CD4-positive, alpha-beta memory T cell (primary cell): ENCODE data around the gene ASTL. TPM values are rescaled to one million over a fixed set of nuclear protein-coding genes. Genes with fewer than 3 reads are reported as not detected.
A peak's percentile ranks its signal among the peaks of the same experiment; 100 is the strongest.

ENCODE experiments used
- CTCF ChIA-PET: fragments of 350-600 bp; sonication (Branson Sonifier 250); formaldehyde crosslinking; loops from one replicate; lab custom pipeline; 2021; ENCODE audit warnings: inconsistent platforms; ENCODE audit not compliant: partially characterized antibody; lab: Charles Lee
- POLR2A ChIA-PET: fragments of 350-600 bp; sonication (Branson Sonifier 250); formaldehyde crosslinking; loops from one replicate; lab custom pipeline; 2021; ENCODE audit not compliant: partially characterized antibody; lab: Charles Lee
- DNase-seq, 5 donors: peaks; one replicate each; pipeline versions ENCODE4 v3.0.0 to v3.0.0-alpha.2; 2020 to 2022; ENCODE audit warnings: mixed read lengths in 1 of 5
- H3K27ac ChIP-seq: one replicate; pipeline ENCODE4 v1.7.0; 2013; ENCODE audit warnings: low read depth, low read length
- H3K27me3 ChIP-seq: 2 replicates; pipeline ENCODE4 v1.7.0; 2013; ENCODE audit warnings: mild to moderate bottlenecking, low read length, moderate library complexity; ENCODE audit not compliant: insufficient read depth
- H3K36me3 ChIP-seq: 2 replicates; pipeline ENCODE4 v1.7.0; 2013; ENCODE audit warnings: mild to moderate bottlenecking, low read length, moderate library complexity; ENCODE audit not compliant: insufficient read depth
- H3K4me1 ChIP-seq: 2 replicates; pipeline ENCODE4 v1.7.0; 2013; ENCODE audit warnings: mild to moderate bottlenecking, low read length, moderate library complexity; ENCODE audit not compliant: insufficient read depth
- H3K4me3 ChIP-seq, 2 donors: one replicate each; pipeline ENCODE4 v1.7.0; 2013; ENCODE audit warnings: low read length in 2 of 2, mild to moderate bottlenecking in 1 of 2
- H3K9me3 ChIP-seq, 2 donors: one replicate each; pipeline ENCODE4 v1.7.0; 2013; ENCODE audit warnings: low read length in 2 of 2, control low read depth in 1 of 2; ENCODE audit not compliant: control insufficient read depth in 1 of 2
- H3K27ac Mint-ChIP-seq, 7 donors: one replicate each; pipeline ENCODE4 v1.8.0; 2020 to 2021; ENCODE audit warnings: mixed read lengths in 7 of 7, mild to moderate bottlenecking in 6 of 7, inconsistent platforms in 3 of 7, moderate library complexity in 3 of 7
- H3K27me3 Mint-ChIP-seq, 2 donors: one replicate each; pipeline ENCODE4 v1.8.0; 2020 to 2021; ENCODE audit warnings: mixed read lengths in 2 of 2
- H3K36me3 Mint-ChIP-seq, 2 donors: one replicate each; pipeline ENCODE4 v1.8.0; 2020 to 2021; ENCODE audit warnings: mixed read lengths in 2 of 2, inconsistent platforms in 1 of 2, mild to moderate bottlenecking in 1 of 2
- H3K4me1 Mint-ChIP-seq, 4 donors: one replicate each; pipeline ENCODE4 v1.8.0; 2020 to 2021; ENCODE audit warnings: mixed read lengths in 4 of 4, mild to moderate bottlenecking in 1 of 4
- H3K4me3 Mint-ChIP-seq, 8 donors: one replicate each; pipeline ENCODE4 v1.8.0; 2020 to 2021; ENCODE audit warnings: mixed read lengths in 8 of 8, mild to moderate bottlenecking in 7 of 8, moderate library complexity in 6 of 8, inconsistent platforms in 3 of 8
- H3K9me3 Mint-ChIP-seq, 8 donors: one replicate each; pipeline ENCODE4 v1.8.0; 2020 to 2021; ENCODE audit warnings: mixed read lengths in 8 of 8, mild to moderate bottlenecking in 5 of 8, inconsistent platforms in 3 of 8, moderate library complexity in 1 of 8
- intact Hi-C: fragments of 100-400 bp; cut with micrococcal nuclease; formaldehyde crosslinking; loops from one replicate; pipeline ENCODE4 v1.15.1; 2023
- polyA plus RNA-seq, 2 donors: library from polyadenylated mRNA; unstranded; fragments of 300-500 nt; fragmentation: Illumina TruSeq; gene quantifications; one replicate each; pipeline ENCODE4 v1.2.3, GENCODE V29; 2021
- total RNA-seq, 2 experiments: library from RNA; stranded (reverse); gene quantifications; one replicate each; pipeline ENCODE4 v1.2.3, GENCODE V29; 2021

ASTL gene
- total RNA-seq (1 to 10 TPM in 1 of 2 experiments, not detected in 1; 1.3 TPM), polyA plus RNA-seq (under 1 TPM in 1 of 2 donors, not detected in 1; 0.48 TPM)

DNA sequence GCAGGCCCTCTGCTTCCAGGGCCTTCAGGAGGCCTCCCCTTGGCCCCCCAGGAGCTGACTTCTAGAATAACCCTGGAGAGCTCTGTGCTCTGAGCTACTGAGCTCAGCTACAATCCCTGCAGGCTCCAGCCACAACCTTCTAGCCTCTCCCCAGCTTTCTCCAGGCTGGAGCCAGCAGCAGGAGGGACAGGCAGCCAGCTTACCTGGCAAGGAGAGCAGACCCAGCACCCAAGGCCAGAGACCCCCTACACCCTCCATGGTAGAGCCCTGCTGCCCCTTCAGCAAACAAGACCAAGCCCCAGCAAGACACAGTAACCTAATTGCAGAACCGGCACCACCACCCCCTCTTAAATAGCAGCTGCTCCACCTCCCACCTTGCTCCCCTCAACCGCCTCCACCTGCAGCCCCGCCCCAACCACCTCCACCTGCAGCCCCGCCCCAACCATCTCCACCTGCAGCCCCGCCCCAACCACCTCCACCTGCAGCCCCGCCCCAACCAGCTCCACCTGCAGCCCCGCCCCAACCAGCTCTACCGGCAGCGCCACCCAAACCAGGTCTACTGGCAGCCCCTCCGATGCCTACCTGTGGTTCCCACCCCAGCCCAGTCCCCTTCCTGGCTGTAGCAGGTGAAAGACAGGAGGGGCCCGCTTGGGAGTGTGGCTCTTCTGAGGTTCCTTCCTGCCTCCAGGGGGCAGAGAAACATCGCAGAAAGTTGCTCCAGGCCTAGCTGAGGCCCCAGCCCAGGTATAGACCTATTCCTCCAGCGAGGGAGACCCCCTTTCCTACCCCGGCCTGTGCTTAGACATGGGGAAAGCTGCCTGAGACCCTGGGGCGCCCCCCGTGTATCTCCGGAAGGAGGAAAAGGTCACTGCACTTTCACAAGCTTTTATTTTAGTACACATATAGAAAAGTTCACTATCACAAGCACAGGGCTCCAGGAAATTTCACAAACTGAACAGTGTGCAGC, at the start of gene ASTL:
ASTL (minus strand) TSS at position 324 of the 967 bp plus-strand sequence; CDS start at position 258, 66 bp downstream.
- peaks cover 13 to 35% (median 16%) of the 10 kb centered on the region in 4 donors for H3K4me1 Mint-ChIP-seq
- H3K4me3 Mint-ChIP-seq = peak within 1 kb of the TSS in 1 of 8 donors; percentile 10
- H3K9me3 ChIP-seq = no peaks in the 10 kb centered on the region
- H3K27ac Mint-ChIP-seq = peak within 1 kb of the TSS in 6 of 7 donors; percentile 60 to 96 (median 72)
- H3K4me3 ChIP-seq = no peak within 1 kb of the TSS
- H3K36me3 ChIP-seq = peaks cover 4% of the 10 kb centered on the region
- H3K27me3 ChIP-seq = no peaks in the 10 kb centered on the region
- POLR2A ChIA-PET = interaction anchor here (0.6 to 4.0 kb wide), 13 partner anchors 8 to 162 kb away, joined by 3 to 113 read pairs (median 7); no protein-coding TSS in a partner anchor
- no peak within 1 kb of the TSS for H3K27ac ChIP-seq
- DNase-seq = peak; percentile 60 to 74 (median 69)
- intact Hi-C loops = loop anchor here (1.0 kb wide), 2 partner anchors 36 to 70 kb away; partner anchors contain the start of gene STARD7
- H3K9me3 Mint-ChIP-seq = no peaks in the 10 kb centered on the region
- peaks cover 7 to 23% of the 10 kb centered on the region in 2 donors for H3K36me3 Mint-ChIP-seq
- peaks cover 17% of the 10 kb centered on the region for H3K4me1 ChIP-seq
- H3K27me3 Mint-ChIP-seq = no peaks in the 10 kb centered on the region
- CTCF ChIA-PET = interaction anchor here (0.6 to 14.8 kb wide), 24 partner anchors 10 to 456 kb away, joined by 3 to 648 read pairs (median 6); partner anchors contain the start of gene ADRA2B

GRCh38 chr2:96186562-96186961, 48.3 kb upstream of the ASTL start:
- Histone ChIP-seq H3K4me1 (no peaks in the 10 kb centered on the region), H3K27ac (no peak overlapping the region), H3K9me3 (no peaks in the 10 kb centered on the region), H3K4me3 (no peak overlapping the region), H3K27me3 (no peaks in the 10 kb centered on the region), H3K36me3 (peaks cover 40% of the 10 kb centered on the region)
- H3K9me3 Mint-ChIP-seq = no peaks in the 10 kb centered on the region
- CTCF ChIA-PET = interaction anchor here (1.7 to 2.6 kb wide), 2 partner anchors 12 to 48 kb away, joined by 5 to 8 read pairs; partner anchors contain the start of gene ASTL
- H3K27ac Mint-ChIP-seq = peak overlapping the region in 1 of 7 donors; percentile 56
- peaks cover 0 to 2% (median 0%) of the 10 kb centered on the region in 4 donors for H3K4me1 Mint-ChIP-seq
- intact Hi-C loops = no loop called here
- H3K36me3 Mint-ChIP-seq = peaks cover 36 to 49% of the 10 kb centered on the region in 2 donors
- no peaks in the 10 kb centered on the region for H3K27me3 Mint-ChIP-seq
- POLR2A ChIA-PET = no interaction called here
- no peak overlapping the region for H3K4me3 Mint-ChIP-seq
- no peak for DNase-seq

DNA sequence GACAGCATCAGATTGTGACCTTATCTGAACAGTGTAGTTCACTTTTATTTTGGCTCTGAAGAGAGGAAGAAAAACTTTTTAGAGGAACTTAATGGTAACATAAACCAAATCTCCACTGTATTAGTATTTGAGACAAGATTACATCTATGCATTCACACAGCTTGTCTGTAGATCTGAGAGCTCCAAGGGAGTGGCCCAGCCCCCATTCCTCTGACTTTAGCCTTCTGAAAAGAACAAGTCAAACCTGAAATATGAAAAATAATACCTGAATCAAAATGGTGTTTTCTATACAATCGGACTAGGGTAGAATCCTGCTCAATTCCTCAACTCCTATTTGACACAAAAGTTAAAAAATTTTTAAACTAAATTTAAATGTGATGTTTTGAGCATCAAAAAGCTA, 47.2 kb upstream of the ASTL start:
- intact Hi-C loops = no loop called here
- DNase-seq = no peak
- Mint-ChIP-seq H3K4me1 (peaks cover 0 to 5% (median 3%) of the 10 kb centered on the region in 4 donors), H3K9me3 (no peaks in the 10 kb centered on the region), H3K4me3 (no peak overlapping the region), H3K27me3 (no peaks in the 10 kb centered on the region), H3K27ac (peak overlapping the region in 2 of 7 donors; percentile 29 to 62), H3K36me3 (peaks cover 31 to 43% of the 10 kb centered on the region in 2 donors)
- Histone ChIP-seq H3K9me3 (no peaks in the 10 kb centered on the region), H3K27me3 (no peaks in the 10 kb centered on the region), H3K4me3 (no peak overlapping the region), H3K36me3 (peaks cover 32% of the 10 kb centered on the region), H3K27ac (no peak overlapping the region), H3K4me1 (no peaks in the 10 kb centered on the region)
- ChIA-PET POLR2A (no interaction called here), CTCF (interaction anchor here (1.7 to 2.6 kb wide), 2 partner anchors 11 to 47 kb away, joined by 5 to 8 read pairs; partner anchors contain the start of gene ASTL)

- Mint-ChIP-seq H3K9me3 (no peaks in the 10 kb centered on the region), H3K4me3 (no peak overlapping the region), H3K4me1 (peaks cover 0 to 5% (median 3%) of the 10 kb centered on the region in 4 donors), H3K36me3 (peaks cover 31 to 43% of the 10 kb centered on the region in 2 donors), H3K27me3 (no peaks in the 10 kb centered on the region), H3K27ac (peak overlapping the region in 3 of 7 donors; percentile 2 to 62 (median 59))
- POLR2A ChIA-PET = no interaction called here
- Histone ChIP-seq H3K4me1 (no peaks in the 10 kb centered on the region), H3K27me3 (no peaks in the 10 kb centered on the region), H3K27ac (no peak overlapping the region), H3K4me3 (no peak overlapping the region), H3K9me3 (no peaks in the 10 kb centered on the region), H3K36me3 (peaks cover 32% of the 10 kb centered on the region)
- no peak for DNase-seq
- intact Hi-C loops = no loop called here
- CTCF ChIA-PET = interaction anchor here (0.8 to 1.7 kb wide), 2 partner anchors 11 kb away, joined by 3 to 5 read pairs; no protein-coding TSS in a partner anchor
Observed at GRCh38 chr2:96184989-96185388, 46.7 kb upstream of the ASTL start.

- Histone ChIP-seq H3K27ac (no peak overlapping the region), H3K36me3 (peaks cover 31% of the 10 kb centered on the region)
Observed at GRCh38 chr2:96184188-96184587, 45.9 kb upstream of the ASTL start.

DNA sequence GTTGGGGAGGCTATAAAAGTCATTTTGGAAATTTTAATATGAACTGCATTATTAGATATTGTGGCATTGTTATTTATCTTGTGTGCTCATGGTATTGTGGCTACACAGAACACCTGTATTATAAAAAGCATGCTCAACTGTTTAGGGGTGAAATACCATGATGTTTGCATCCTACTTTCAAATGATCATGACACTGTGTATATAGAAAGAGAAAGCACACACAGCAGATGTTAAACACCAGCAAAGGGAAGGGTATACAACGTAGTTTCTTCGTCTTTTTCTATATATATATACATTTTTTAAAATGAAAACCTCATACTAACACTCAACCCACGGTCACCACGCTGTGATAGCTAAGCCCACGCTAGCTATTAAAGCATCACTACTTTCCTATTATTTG, 43.2 kb upstream of the ASTL start:
- peaks cover 0 to 5% (median 3%) of the 10 kb centered on the region in 4 donors for H3K4me1 Mint-ChIP-seq
- H3K27ac Mint-ChIP-seq = no peak overlapping the region
- ChIA-PET POLR2A (interaction anchor here (1.5 kb wide), 1 partner anchor 39 kb away, joined by 3 read pairs; no protein-coding TSS in a partner anchor), CTCF (interaction anchor here (3.6 kb wide), 1 partner anchor 44 kb away, joined by 39 read pairs; the partner anchor contains the start of gene ASTL)
- H3K4me3 Mint-ChIP-seq = no peak overlapping the region
- H3K9me3 Mint-ChIP-seq = no peaks in the 10 kb centered on the region
- DNase-seq = no peak
- H3K9me3 ChIP-seq = no peaks in the 10 kb centered on the region
- no peak overlapping the region for H3K4me3 ChIP-seq
- H3K36me3 ChIP-seq = peaks cover 16% of the 10 kb centered on the region
- no peak overlapping the region for H3K27ac ChIP-seq
- intact Hi-C loops = no loop called here
- H3K27me3 Mint-ChIP-seq = no peaks in the 10 kb centered on the region
- peaks cover 23 to 26% of the 10 kb centered on the region in 2 donors for H3K36me3 Mint-ChIP-seq
- no peaks in the 10 kb centered on the region for H3K27me3 ChIP-seq
- no peaks in the 10 kb centered on the region for H3K4me1 ChIP-seq

More at GRCh38 chr2:96184188-96184587, 45.9 kb upstream of the ASTL start:
- ChIA-PET CTCF (interaction anchor here (0.8 kb wide), 1 partner anchor 10 kb away, joined by 3 read pairs; no protein-coding TSS in a partner anchor), POLR2A (no interaction called here)
- Mint-ChIP-seq H3K4me3 (no peak overlapping the region), H3K27me3 (no peaks in the 10 kb centered on the region), H3K9me3 (no peaks in the 10 kb centered on the region), H3K27ac (peak overlapping the region in 3 of 7 donors; percentile 16 to 82 (median 38)), H3K4me1 (peaks cover 0 to 5% (median 3%) of the 10 kb centered on the region in 4 donors), H3K36me3 (peaks cover 31 to 42% of the 10 kb centered on the region in 2 donors)
- no peaks in the 10 kb centered on the region for H3K27me3 ChIP-seq
- H3K9me3 ChIP-seq = no peaks in the 10 kb centered on the region
- no peak overlapping the region for H3K4me3 ChIP-seq
- DNase-seq = no peak
- intact Hi-C loops = no loop called here
- H3K4me1 ChIP-seq = no peaks in the 10 kb centered on the region
